Neural cell (in vitro differentiated cells): Measurements from ENCODE around the gene ATP13A3.

Experiments used
- CTCF ChIP-seq: fragments of 450-650 bp; IDR thresholded peaks from 2 replicates; pipeline ENCODE4 v1.5.1; 2014; ENCODE audit warnings: antibody characterized with exemption, mild to moderate bottlenecking, moderate library complexity; ENCODE audit not compliant: poor library complexity, severe bottlenecking
- EP300 ChIP-seq: fragments of 450-650 bp; conservative IDR thresholded peaks from 2 replicates; pipeline ENCODE4 v1.6.1; 2014; ENCODE audit warnings: antibody characterized with exemption, mild to moderate bottlenecking, moderate library complexity; ENCODE audit not compliant: poor library complexity, severe bottlenecking
- EZH2 ChIP-seq: fragments of 200-600, 300-800 bp; shearing (Covaris generic), sonication (generic); IDR thresholded peaks from 2 replicates; pipeline ENCODE4 v1.6.1; 2014; ENCODE audit warnings: antibody characterized with exemption, low read length, borderline replicate concordance, mild to moderate bottlenecking; ENCODE audit not compliant: insufficient read depth, poor library complexity, severe bottlenecking
- POLR2AphosphoS5 ChIP-seq: IDR thresholded peaks from 2 replicates; pipeline ENCODE4 v1.6.1; 2012
- RAD21 ChIP-seq: fragments of 450-650 bp; conservative IDR thresholded peaks from 2 replicates; pipeline ENCODE4 v1.6.1; 2014; ENCODE audit warnings: antibody characterized with exemption, mild to moderate bottlenecking, moderate library complexity
- REST ChIP-seq: IDR thresholded peaks from 2 replicates; pipeline ENCODE4 v1.6.1; 2012; ENCODE audit warnings: borderline replicate concordance
- SMC3 ChIP-seq: fragments of 450-650 bp; conservative IDR thresholded peaks from 2 replicates; pipeline ENCODE4 v1.6.1; 2014; ENCODE audit warnings: antibody characterized with exemption, mild to moderate bottlenecking, moderate library complexity; ENCODE audit not compliant: poor library complexity
- TAF1 ChIP-seq: IDR thresholded peaks from 2 replicates; pipeline ENCODE4 v1.6.1; 2012; ENCODE audit warnings: low read depth

GRCh38 chr3:194468086-194468485 is 18.7 kb downstream of the ATP13A3 start:
- TF ChIP-seq EP300: no peak
- TF ChIP-seq RAD21: no peak
- TF ChIP-seq CTCF: no peak
- no peak for TF ChIP-seq TAF1
- no peak for TF ChIP-seq SMC3
- TF ChIP-seq EZH2: no peak
- no peak for TF ChIP-seq REST
- TF ChIP-seq POLR2AphosphoS5: no peak
